MM.1S (cell line): ENCODE measurements around the gene CPXM2.

ENCODE experiments used
- DNase-seq: peaks from one replicate; pipeline ENCODE4 v3.0.0-alpha.2; 2015
- H2AFZ ChIP-seq: fragments of 300-600 bp; sonication (generic); 2 replicates; pipeline ENCODE4 v1.6.0; 2016; ENCODE audit warnings: antibody characterized with exemption, low read length
- H3F3A ChIP-seq: fragments of 300-600 bp; sonication (generic); 2 replicates; pipeline ENCODE4 v1.6.1; 2016; ENCODE audit warnings: mild to moderate bottlenecking, antibody characterized with exemption, low read length, moderate library complexity, mixed read lengths; ENCODE audit not compliant: insufficient read depth
- H3K27ac ChIP-seq: fragments of 300-600 bp; sonication (generic); 2 replicates; pipeline ENCODE4 v1.5.1; 2016; ENCODE audit warnings: mild to moderate bottlenecking, low read length
- H3K27me3 ChIP-seq: fragments of 300-600 bp; sonication (generic); replicated peaks from 2 replicates; pipeline ENCODE4 v1.6.0; 2016; ENCODE audit warnings: low read length; ENCODE audit not compliant: insufficient read depth
- H3K36me3 ChIP-seq: fragments of 300-600 bp; sonication (generic); replicated peaks from 2 replicates; pipeline ENCODE4 v1.6.1; 2016; ENCODE audit warnings: mild to moderate bottlenecking, low read length, mixed read lengths; ENCODE audit not compliant: insufficient read depth
- H3K4me1 ChIP-seq: fragments of 300-600 bp; sonication (generic); 2 replicates; pipeline ENCODE4 v1.6.1; 2016; ENCODE audit warnings: low read length, mixed read lengths
- H3K4me2 ChIP-seq: fragments of 300-600 bp; sonication (generic); 2 replicates; pipeline ENCODE4 v1.6.0; 2016; ENCODE audit warnings: low read depth, low read length
- H3K4me3 ChIP-seq: fragments of 300-600 bp; sonication (generic); 2 replicates; pipeline ENCODE4 v1.5.1; 2016; ENCODE audit warnings: low read length, mixed read lengths
- H3K79me2 ChIP-seq: fragments of 300-600 bp; sonication (generic); 2 replicates; pipeline ENCODE4 v1.6.1; 2016; ENCODE audit warnings: mixed run types, low read length, mixed read lengths
- H3K9ac ChIP-seq: fragments of 300-600 bp; sonication (generic); 2 replicates; pipeline ENCODE4 v1.6.1; 2016; ENCODE audit warnings: low read length, mixed read lengths
- H3K9me2 ChIP-seq: fragments of 300-600 bp; sonication (generic); replicated peaks from 2 replicates; pipeline ENCODE4 v1.6.1; 2016; ENCODE audit warnings: mild to moderate bottlenecking, low read length, mixed read lengths; ENCODE audit not compliant: insufficient read depth
- H3K9me3 ChIP-seq: fragments of 300-600 bp; sonication (generic); replicated peaks from 2 replicates; pipeline ENCODE4 v1.6.1; 2016; ENCODE audit warnings: mild to moderate bottlenecking, low read length, mixed read lengths; ENCODE audit not compliant: insufficient read depth
- H4K20me1 ChIP-seq: fragments of 300-600 bp; sonication (generic); 2 replicates; pipeline ENCODE4 v1.6.1; 2016; ENCODE audit warnings: mild to moderate bottlenecking, low read length, moderate library complexity, mixed read lengths; ENCODE audit not compliant: insufficient read depth
- EZH2 ChIP-seq: fragments of 300-600 bp; sonication (generic); optimal IDR thresholded peaks from 2 replicates; pipeline ENCODE3; 2017; ENCODE audit warnings: low read depth, mild to moderate bottlenecking, antibody characterized with exemption, low read length, mixed read lengths
- EZH2phosphoT487 ChIP-seq: fragments of 300-600 bp; sonication (generic); IDR thresholded peaks from 2 replicates; pipeline ENCODE4 v1.6.1; 2018; ENCODE audit warnings: antibody characterized with exemption, low read length
- TF ChIP-seq, protein P1 (sequence below): fragments of 300-600 bp; sonication (generic); IDR thresholded peaks from 2 replicates; pipeline ENCODE4 v1.5.1; 2016; ENCODE audit warnings: antibody characterized with exemption, low read length, mixed read lengths

The CPXM2 gene

GRCh38 chr10:123759501-123760031 lies 132.0 kb downstream of the CPXM2 start:
- DNase-seq = no peak
- H3F3A ChIP-seq = no peaks in the 10 kb centered on the region
- no peaks in the 10 kb centered on the region for H3K9me3 ChIP-seq
- no peaks in the 10 kb centered on the region for H3K9me2 ChIP-seq
- H3K4me2 ChIP-seq = no peak overlapping the region
- H3K4me3 ChIP-seq = no peak overlapping the region
- H3K36me3 ChIP-seq = no peaks in the 10 kb centered on the region
- H3K27ac ChIP-seq = no peak overlapping the region
- no peaks in the 10 kb centered on the region for H3K4me1 ChIP-seq
- H4K20me1 ChIP-seq = no peaks in the 10 kb centered on the region
- H3K79me2 ChIP-seq = no peaks in the 10 kb centered on the region
- H3K27me3 ChIP-seq = peaks cover 77% of the 10 kb centered on the region
- H2AFZ ChIP-seq = no peak overlapping the region
- no peak overlapping the region for H3K9ac ChIP-seq
- TF ChIP-seq, protein P1, sequence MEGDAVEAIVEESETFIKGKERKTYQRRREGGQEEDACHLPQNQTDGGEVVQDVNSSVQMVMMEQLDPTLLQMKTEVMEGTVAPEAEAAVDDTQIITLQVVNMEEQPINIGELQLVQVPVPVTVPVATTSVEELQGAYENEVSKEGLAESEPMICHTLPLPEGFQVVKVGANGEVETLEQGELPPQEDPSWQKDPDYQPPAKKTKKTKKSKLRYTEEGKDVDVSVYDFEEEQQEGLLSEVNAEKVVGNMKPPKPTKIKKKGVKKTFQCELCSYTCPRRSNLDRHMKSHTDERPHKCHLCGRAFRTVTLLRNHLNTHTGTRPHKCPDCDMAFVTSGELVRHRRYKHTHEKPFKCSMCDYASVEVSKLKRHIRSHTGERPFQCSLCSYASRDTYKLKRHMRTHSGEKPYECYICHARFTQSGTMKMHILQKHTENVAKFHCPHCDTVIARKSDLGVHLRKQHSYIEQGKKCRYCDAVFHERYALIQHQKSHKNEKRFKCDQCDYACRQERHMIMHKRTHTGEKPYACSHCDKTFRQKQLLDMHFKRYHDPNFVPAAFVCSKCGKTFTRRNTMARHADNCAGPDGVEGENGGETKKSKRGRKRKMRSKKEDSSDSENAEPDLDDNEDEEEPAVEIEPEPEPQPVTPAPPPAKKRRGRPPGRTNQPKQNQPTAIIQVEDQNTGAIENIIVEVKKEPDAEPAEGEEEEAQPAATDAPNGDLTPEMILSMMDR = no peak
- TF ChIP-seq EZH2 (no peak), EZH2phosphoT487 (no peak)

- no peaks in the 10 kb centered on the region for H4K20me1 ChIP-seq
- TF ChIP-seq EZH2 (no peak), EZH2phosphoT487 (no peak)
- TF ChIP-seq, protein P1 = no peak
- H3K4me1 ChIP-seq = no peaks in the 10 kb centered on the region
- no peak overlapping the region for H3K9ac ChIP-seq
- no peaks in the 10 kb centered on the region for H3K36me3 ChIP-seq
- no peak overlapping the region for H2AFZ ChIP-seq
- H3K9me3 ChIP-seq = no peaks in the 10 kb centered on the region
- H3K27ac ChIP-seq = no peak overlapping the region
- no peak overlapping the region for H3K4me3 ChIP-seq
- no peak overlapping the region for H3K4me2 ChIP-seq
- no peaks in the 10 kb centered on the region for H3K79me2 ChIP-seq
- DNase-seq = no peak
- H3F3A ChIP-seq = no peaks in the 10 kb centered on the region
- H3K27me3 ChIP-seq = peaks cover 76% of the 10 kb centered on the region
- no peaks in the 10 kb centered on the region for H3K9me2 ChIP-seq
Measured at GRCh38 chr10:123759041-123759440, 132.6 kb downstream of the CPXM2 start.

DNA sequence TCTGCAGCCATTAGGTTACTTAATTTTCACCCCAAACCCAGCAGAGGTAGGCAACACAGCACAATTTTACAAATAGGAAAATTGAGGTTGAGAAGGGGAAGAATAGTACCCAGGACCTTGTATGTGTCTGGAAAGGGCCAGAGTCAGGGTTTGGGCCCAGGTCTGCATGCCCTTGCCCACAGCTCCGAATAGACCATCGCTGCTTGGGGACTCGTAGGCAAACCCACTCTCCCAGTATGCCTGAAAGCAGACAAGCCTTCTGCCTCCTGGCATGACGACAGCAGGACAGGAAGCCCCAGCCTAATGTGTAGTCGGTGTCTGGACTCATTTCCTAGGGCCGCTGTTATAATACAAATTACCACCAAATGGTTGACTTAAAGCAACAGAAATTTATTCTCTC lies 133.8 kb downstream of the CPXM2 start:
- Histone ChIP-seq H3K79me2 (no peaks in the 10 kb centered on the region), H3K9me3 (no peaks in the 10 kb centered on the region), H3K27me3 (peaks cover 70% of the 10 kb centered on the region), H3K4me1 (no peaks in the 10 kb centered on the region), H3K4me3 (no peak overlapping the region), H4K20me1 (no peaks in the 10 kb centered on the region), H3K4me2 (no peak overlapping the region), H2AFZ (no peak overlapping the region), H3K36me3 (no peaks in the 10 kb centered on the region), H3K9ac (no peak overlapping the region), H3K27ac (no peak overlapping the region), H3F3A (no peaks in the 10 kb centered on the region), H3K9me2 (no peaks in the 10 kb centered on the region)
- DNase-seq = no peak
- TF ChIP-seq EZH2phosphoT487 = no peak
- TF ChIP-seq EZH2 = no peak
- TF ChIP-seq, protein P1 = no peak
